H1 (cell line): ENCODE results near the gene KDELR1. TPM values are rescaled to one million over a fixed set of nuclear protein-coding genes. Genes with fewer than 3 reads are reported as not detected.

Experiments used
- CTCF ChIA-PET: fragments of 300-600 bp; sonication (Branson Sonifier 250); formaldehyde crosslinking; loops from one replicate; lab custom pipeline; 2021; ENCODE audit not compliant: partially characterized antibody; lab: Charles Lee
- POLR2A ChIA-PET: fragments of 300-600 bp; sonication (Branson Sonifier 250); formaldehyde crosslinking; loops from one replicate; lab custom pipeline; 2021; ENCODE audit warnings: inconsistent platforms; ENCODE audit not compliant: partially characterized antibody; lab: Charles Lee
- DNase-seq, 2 experiments: peaks; one replicate each; pipeline versions ENCODE4 v3.0.0 to v3.0.0-alpha.2; 2010 to 2022; ENCODE audit warnings: low spot score in 2 of 2, low read depth in 1 of 2, mixed read lengths in 1 of 2
- FAIRE-seq: peaks from 2 replicates; lab custom pipeline; 2011; peaks lifted over from hg19 to GRCh38; lab: Jason Lieb, UNC
- H2AFZ ChIP-seq: 2 replicates; pipeline ENCODE4 v1.8.1; 2012; ENCODE audit warnings: low read length, inconsistent platforms
- H2AK5ac ChIP-seq: 2 replicates; pipeline ENCODE4 v1.6.1; 2013; ENCODE audit warnings: low read depth, low read length
- H2BK120ac ChIP-seq: replicated peaks from 2 replicates; pipeline ENCODE3; 2013; ENCODE audit warnings: low read depth, low read length, inconsistent platforms
- H2BK12ac ChIP-seq: 2 replicates; pipeline ENCODE4 v1.6.1; 2013; ENCODE audit warnings: low read depth, low read length
- H2BK15ac ChIP-seq: 2 replicates; pipeline ENCODE4 v1.6.1; 2013; ENCODE audit warnings: low read length
- H2BK20ac ChIP-seq: 2 replicates; pipeline ENCODE4 v1.6.1; 2013; ENCODE audit warnings: low read length
- H2BK5ac ChIP-seq: 2 replicates; pipeline ENCODE4 v1.6.1; 2013; ENCODE audit warnings: low read depth, low read length
- H3K14ac ChIP-seq: 2 replicates; pipeline ENCODE4 v1.6.1; 2013; ENCODE audit warnings: inconsistent platforms; ENCODE audit not compliant: insufficient read length
- H3K18ac ChIP-seq: 2 replicates; pipeline ENCODE4 v1.6.1; 2013; ENCODE audit warnings: low read length; ENCODE audit errors: extremely low read depth
- H3K23ac ChIP-seq: 2 replicates; pipeline ENCODE4 v1.6.1; 2013; ENCODE audit warnings: inconsistent platforms; ENCODE audit not compliant: insufficient read length
- H3K23me2 ChIP-seq: 2 replicates; pipeline ENCODE4 v1.6.1; 2013; ENCODE audit warnings: low read depth, low read length
- H3K27ac ChIP-seq: 2 replicates; pipeline ENCODE4 v1.6.1; 2011; ENCODE audit warnings: low read depth, low read length, inconsistent platforms
- H3K27me3 ChIP-seq, 4 experiments: replicated peaks in 1 of 4; 1 replicate in 1 of 4; 2 replicates in 3 of 4; pipeline versions ENCODE4 v1.6.1 to v1.8.1; 2011 to 2013; ENCODE audit warnings: low read length in 3 of 4, mild to moderate bottlenecking in 3 of 4, inconsistent platforms in 2 of 4, mixed read lengths in 2 of 4, moderate library complexity in 1 of 4; ENCODE audit not compliant: control insufficient read depth in 3 of 4, insufficient read depth in 3 of 4; ENCODE audit errors: extremely low read depth in 1 of 4
- H3K36me3 ChIP-seq, 4 experiments: 2 replicates each; pipeline versions ENCODE4 v1.6.1 to v1.8.1; 2011 to 2013; ENCODE audit warnings: mild to moderate bottlenecking in 4 of 4, low read length in 3 of 4, moderate library complexity in 2 of 4, control low read depth in 1 of 4, inconsistent platforms in 1 of 4; ENCODE audit not compliant: insufficient read depth in 4 of 4, control insufficient read depth in 2 of 4
- H3K4ac ChIP-seq: replicated peaks from 2 replicates; pipeline ENCODE3; 2013; ENCODE audit warnings: low read length, low read depth, mixed read lengths, inconsistent platforms; ENCODE audit not compliant: insufficient read length
- H3K4me1 ChIP-seq, 4 experiments: replicated peaks in 1 of 4; 1 replicate in 1 of 4; 2 replicates in 3 of 4; pipeline versions ENCODE4 v1.6.1 to v1.8.1; 2011 to 2013; ENCODE audit warnings: low read length in 3 of 4, inconsistent platforms in 2 of 4, mixed read lengths in 1 of 4; ENCODE audit not compliant: insufficient read depth in 4 of 4, control insufficient read depth in 3 of 4
- H3K4me2 ChIP-seq, 2 experiments: 2 replicates each; pipeline versions ENCODE4 v1.6.1 to v1.8.1; 2011 to 2013; ENCODE audit warnings: low read depth in 2 of 2, low read length in 2 of 2, control low read depth in 1 of 2, inconsistent platforms in 1 of 2, mild to moderate bottlenecking in 1 of 2; ENCODE audit not compliant: insufficient read depth in 1 of 2
- H3K4me3 ChIP-seq, 4 experiments: fragments of 200-600, 300-600 bp in 1 of 4; sonication (generic), shearing (Covaris generic), sonication (Bioruptor Twin) in 1 of 4; 2 replicates each; pipeline versions ENCODE4 v1.5.1 to v1.8.1; 2011 to 2016; ENCODE audit warnings: low read length in 4 of 4, low read depth in 3 of 4, control low read depth in 2 of 4, inconsistent platforms in 2 of 4, mild to moderate bottlenecking in 2 of 4, mixed read lengths in 1 of 4, moderate library complexity in 1 of 4; ENCODE audit not compliant: insufficient read depth in 2 of 4; ENCODE audit errors: extremely low read depth in 1 of 4
- H3K56ac ChIP-seq: replicated peaks from 2 replicates; pipeline ENCODE3; 2013; ENCODE audit warnings: low read depth, mild to moderate bottlenecking, mixed read lengths, low read length, inconsistent platforms; ENCODE audit not compliant: insufficient read length
- H3K79me1 ChIP-seq: 2 replicates; pipeline ENCODE4 v1.6.1; 2013; ENCODE audit warnings: low read depth, low read length, control low read depth
- H3K79me2 ChIP-seq, 2 experiments: 2 replicates each; pipeline versions ENCODE4 v1.6.1 to v1.8.1; 2012 to 2013; ENCODE audit warnings: low read length in 2 of 2, mild to moderate bottlenecking in 2 of 2, inconsistent platforms in 1 of 2; ENCODE audit not compliant: insufficient read depth in 2 of 2, control insufficient read depth in 1 of 2
- H3K9ac ChIP-seq, 4 experiments: replicated peaks in 1 of 4; 1 replicate in 1 of 4; 2 replicates in 3 of 4; pipeline versions ENCODE4 v1.6.1 to v1.8.1; 2011 to 2013; ENCODE audit warnings: low read depth in 3 of 4, low read length in 3 of 4, control low read depth in 2 of 4, mild to moderate bottlenecking in 2 of 4, moderate library complexity in 2 of 4, inconsistent platforms in 1 of 4; ENCODE audit errors: extremely low read depth in 1 of 4
- H3K9me3 ChIP-seq, 2 experiments: 2 replicates each; pipeline versions ENCODE4 v1.6.1 to v1.8.1; 2012 to 2013; ENCODE audit warnings: mild to moderate bottlenecking in 2 of 2, moderate library complexity in 2 of 2, control low read depth in 1 of 2, inconsistent platforms in 1 of 2, low read depth in 1 of 2, low read length in 1 of 2, mixed read lengths in 1 of 2; ENCODE audit not compliant: insufficient read depth in 2 of 2
- H4K20me1 ChIP-seq, 2 experiments: replicated peaks in 1 of 2; 2 replicates each; pipeline versions ENCODE3 to v1.8.1; 2011 to 2013; ENCODE audit warnings: inconsistent platforms in 2 of 2, low read length in 2 of 2, mild to moderate bottlenecking in 1 of 2; ENCODE audit not compliant: insufficient read depth in 2 of 2, control insufficient read depth in 1 of 2
- H4K5ac ChIP-seq: 2 replicates; pipeline ENCODE4 v1.6.1; 2013; ENCODE audit warnings: low read length, low read depth, mixed read lengths, inconsistent platforms; ENCODE audit not compliant: insufficient read length
- H4K8ac ChIP-seq: 2 replicates; pipeline ENCODE4 v1.8.0; 2013; ENCODE audit warnings: mild to moderate bottlenecking, moderate library complexity, low read length, inconsistent platforms; ENCODE audit not compliant: insufficient read depth; ENCODE audit errors: extremely low read depth
- H4K91ac ChIP-seq: replicated peaks from 2 replicates; pipeline ENCODE3; 2013; ENCODE audit warnings: low read length, mixed read lengths, inconsistent platforms; ENCODE audit not compliant: insufficient read length
- BCL11A ChIP-seq, 2 experiments: IDR thresholded peaks; one replicate each; pipeline ENCODE4 v1.6.1; 2011; ENCODE audit warnings: low read depth in 2 of 2, low read length in 2 of 2, mild to moderate bottlenecking in 2 of 2
- CBX8 ChIP-seq: fragments of 300-800, 300-1000 bp; sonication (generic); IDR thresholded peaks from 2 replicates; pipeline ENCODE4 v1.7.1; 2016; ENCODE audit warnings: low read depth, low read length, borderline replicate concordance
- CHD2 ChIP-seq: IDR thresholded peaks from 2 replicates; pipeline ENCODE4 v1.6.1; 2012; ENCODE audit warnings: low read length, improper control_type of control experiment
- JUND ChIP-seq: IDR thresholded peaks from 2 replicates; pipeline ENCODE4 v1.6.1; 2011; ENCODE audit warnings: mild to moderate bottlenecking, improper control_type of control experiment, low read length
- RNF2 ChIP-seq: fragments of 200-900, 300-1000 bp; sonication (generic); IDR thresholded peaks from 2 replicates; pipeline ENCODE4 v1.7.1; 2016; ENCODE audit warnings: borderline replicate concordance, low read depth, mild to moderate bottlenecking, antibody characterized with exemption, low read length; ENCODE audit not compliant: poor library complexity, severe bottlenecking; ENCODE audit errors: missing control alignments
- RXRA ChIP-seq: IDR thresholded peaks from 2 replicates; pipeline ENCODE4 v1.6.1; 2011; ENCODE audit warnings: low read depth, mild to moderate bottlenecking, low read length, moderate library complexity; ENCODE audit not compliant: insufficient read depth
- SAP30 ChIP-seq: fragments of 300-600 bp; sonication (generic); IDR thresholded peaks from 2 replicates; pipeline ENCODE4 v1.7.1; 2012; ENCODE audit warnings: low read length, moderate library complexity, mild to moderate bottlenecking, inconsistent platforms; ENCODE audit not compliant: insufficient read depth, insufficient replicate concordance
- TAF1 ChIP-seq: IDR thresholded peaks from 2 replicates; pipeline ENCODE4 v1.6.1; 2011; ENCODE audit warnings: mild to moderate bottlenecking, low read depth, low read length
- TBP ChIP-seq: IDR thresholded peaks from 2 replicates; pipeline ENCODE4 v1.6.1; 2011; ENCODE audit warnings: low read depth, low read length, improper control_type of control experiment
- WGBS, 2 experiments: shearing (Covaris generic) in 1 of 2; methylation state at CpG; one replicate each; pipeline versions ENCODE4 v1.1.6 to v1.1.7; 2013 to 2015; ENCODE audit warnings: low lambda C conversion rate in 2 of 2, mixed read lengths in 2 of 2, inconsistent platforms in 1 of 2, low coverage in 1 of 2, missing lambda C conversion rate in 1 of 2; ENCODE audit not compliant: insufficient replicate concordance in 2 of 2, insufficient coverage in 1 of 2, insufficient read length in 1 of 2; ENCODE audit errors: extremely low coverage in 1 of 2, missing lambda C conversion rate in 1 of 2; 5-methylcytosine and 5-hydroxymethylcytosine counted together
- polyA plus RNA-seq, 7 experiments: library from polyadenylated mRNA; depleted of rRNA in 3 of 7; stranded (reverse) in 5 of 7; unstranded in 2 of 7; fragments of >200 nt in 5 of 7; fragments of 200-250 nt in 2 of 7; gene quantifications; 1 replicate in 5 of 7; 2 replicates in 1 of 7; 4 replicates in 1 of 7; pipeline versions ENCODE4 v1.2.1 to v1.2.3, GENCODE V29; 2011 to 2013; ENCODE audit warnings: missing spikeins in 2 of 7, mixed read lengths in 2 of 7
- total RNA-seq: library from RNA; stranded (reverse); fragmentation: NEBNext Ultra II Directional; extraction: Animal tissue kit (Norgen Biotek cat#: 25700); gene quantifications from 2 replicates; pipeline ENCODE4 v1.2.1, GENCODE V29; 2021

KDELR1 gene
- total and polyA plus RNA-seq, 2 of the 8 experiments (the other 6 are each of a cell fraction or from before 2014, with no cell fraction given) = 225 to 231 TPM

- H4K20me1 ChIP-seq = peaks cover 0 to 1% of the 10 kb centered on the region in 2 experiments
- H2BK20ac ChIP-seq = no peak overlapping the region
- no peaks in the 10 kb centered on the region for H3K23me2 ChIP-seq
- H3K4me3 ChIP-seq = no peak overlapping the region
- no peak overlapping the region for H3K56ac ChIP-seq
- no peak overlapping the region for H2BK5ac ChIP-seq
- H4K8ac ChIP-seq = no peak overlapping the region
- FAIRE-seq = no peak
- H3K9ac ChIP-seq = no peak overlapping the region
- no peak for DNase-seq
- H3K27me3 ChIP-seq = no peaks in the 10 kb centered on the region
- H3K9me3 ChIP-seq = no peaks in the 10 kb centered on the region
- H4K5ac ChIP-seq = no peak overlapping the region
- no peaks in the 10 kb centered on the region; the same call in 1 of the 2 replicates for H3K79me1 ChIP-seq
- H3K18ac ChIP-seq = no peak overlapping the region
- H3K4me1 ChIP-seq = peaks cover 0 to 5% (median 3%) of the 10 kb centered on the region in 4 experiments; a peak in 4 of 7 replicates
- H3K4me2 ChIP-seq = no peak overlapping the region
- WGBS, 2 experiments = 90% methylated on average over 16 of the region's 16 CpGs; no CpG with 5 or more reads in 1 of the 2 experiments
- H3K23ac ChIP-seq = no peak overlapping the region
- H3K4ac ChIP-seq = no peak overlapping the region
- no peak overlapping the region for H2BK12ac ChIP-seq
- no peak overlapping the region for H2BK120ac ChIP-seq
- no peak overlapping the region for H4K91ac ChIP-seq
- H3K14ac ChIP-seq = no peak overlapping the region
- ChIA-PET CTCF (interaction anchor here (0.9 to 3.2 kb wide), 3 partner anchors 9 to 31 kb away, joined by 3 to 12 read pairs (median 6); partner anchors contain the start of gene KDELR1), POLR2A (interaction anchor here (0.6 kb wide), 1 partner anchor 37 kb away, joined by 3 read pairs; no protein-coding TSS in a partner anchor)
- H2AFZ ChIP-seq = no peak overlapping the region
- H3K79me2 ChIP-seq = no peaks in the 10 kb centered on the region
- H2BK15ac ChIP-seq = no peak overlapping the region
- H2AK5ac ChIP-seq = no peak overlapping the region
- H3K36me3 ChIP-seq = no peaks in the 10 kb centered on the region
- H3K27ac ChIP-seq = no peak overlapping the region
- TF ChIP-seq CBX8 = no peak
- TF ChIP-seq CHD2 = no peak
- no peak for TF ChIP-seq TBP
- no peak for TF ChIP-seq RXRA
- no peak for TF ChIP-seq SAP30
- TF ChIP-seq RNF2 = no peak
- TF ChIP-seq JUND = no peak
- TF ChIP-seq TAF1 = no peak
- TF ChIP-seq BCL11A (IDR thresholded peaks at IDR 0.05; ENCODE audit: low read depth in 2 of 2, low read length in 2 of 2) = no peak
Measured at GRCh38 chr19:48421548-48421947, 30.2 kb upstream of the KDELR1 start.
